HG03039 (cell line): Measurements from ENCODE around the gene MIGA2.

Source experiments
- ATAC-seq: cut with Tn5 transposase; IDR thresholded peaks from one replicate; pipeline ENCODE4 v1.9.1; 2021; ENCODE audit warnings: mild to moderate bottlenecking, moderate library complexity; ENCODE audit not compliant: unreplicated experiment

The MIGA2 gene

DNA sequence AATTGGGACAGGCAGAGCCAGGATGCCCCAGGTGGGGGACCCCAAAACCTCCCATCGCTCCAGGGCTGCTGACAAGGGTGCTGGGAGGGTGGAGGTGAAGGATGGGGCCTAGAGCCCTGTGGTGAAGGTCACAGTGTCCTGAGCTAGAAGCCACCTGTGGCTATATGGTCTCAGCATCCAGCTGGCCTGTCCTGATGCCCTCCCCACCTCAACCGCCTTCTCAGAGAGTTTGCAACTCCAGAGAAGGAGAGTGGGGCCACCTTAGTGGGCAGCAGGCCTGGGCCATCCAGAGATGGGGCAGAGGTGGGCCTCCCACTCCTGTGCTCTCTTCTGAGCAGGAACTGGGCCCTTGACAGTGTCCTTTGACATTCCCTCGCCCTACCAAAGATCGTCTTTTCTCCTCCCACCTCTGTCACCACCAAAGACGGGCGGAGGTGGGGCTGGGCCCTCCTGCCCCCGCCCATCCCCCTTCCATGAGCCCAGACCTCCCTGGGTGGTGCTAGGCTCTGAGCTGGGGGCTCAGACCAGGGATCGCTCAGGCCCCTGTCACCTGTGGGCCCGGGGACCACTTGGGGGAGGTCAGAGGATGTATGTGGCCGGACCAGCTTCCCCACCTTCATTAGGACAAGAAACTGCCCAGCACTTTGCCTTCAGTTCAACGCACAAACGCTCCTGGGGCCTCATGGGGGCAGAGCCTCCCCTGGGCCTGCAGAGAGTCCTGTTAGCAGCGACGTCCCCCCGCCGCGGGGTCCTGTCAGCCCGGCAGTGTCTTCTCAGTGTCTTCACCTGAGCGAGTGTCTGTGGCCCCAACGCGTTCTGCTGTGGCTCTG, 34.5 kb downstream of the MIGA2 start:
- ATAC-seq, result no peak

DNA sequence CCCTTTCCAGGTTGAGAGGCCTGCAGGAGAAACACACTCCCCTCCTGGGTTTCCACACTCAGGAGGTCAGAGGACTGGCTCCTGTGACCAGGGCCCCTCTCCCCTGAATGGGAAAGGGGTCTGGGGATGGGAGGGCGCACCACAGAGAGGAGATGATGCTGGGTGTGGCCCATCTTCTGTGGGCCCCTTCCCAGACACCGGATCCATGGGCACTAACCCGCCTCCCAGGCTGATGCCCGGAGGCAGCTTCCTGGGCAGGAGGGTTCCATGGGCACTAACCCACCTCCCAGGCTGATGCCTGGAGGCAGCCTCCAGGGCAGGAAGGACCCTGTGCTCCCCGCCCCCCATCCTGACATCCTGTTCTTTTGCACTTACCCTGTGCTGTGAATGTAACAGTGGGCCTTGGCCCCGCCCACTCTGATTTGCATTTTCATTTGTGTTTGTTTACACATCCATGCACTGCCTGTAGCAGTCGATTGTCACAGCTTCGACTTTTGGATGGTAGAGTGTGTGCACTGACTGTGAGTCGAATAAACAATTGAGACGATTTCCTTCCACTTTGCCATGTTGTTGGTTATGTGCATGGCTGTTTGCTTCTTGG, 35.2 kb downstream of the MIGA2 start:
- no peak for ATAC-seq

DNA sequence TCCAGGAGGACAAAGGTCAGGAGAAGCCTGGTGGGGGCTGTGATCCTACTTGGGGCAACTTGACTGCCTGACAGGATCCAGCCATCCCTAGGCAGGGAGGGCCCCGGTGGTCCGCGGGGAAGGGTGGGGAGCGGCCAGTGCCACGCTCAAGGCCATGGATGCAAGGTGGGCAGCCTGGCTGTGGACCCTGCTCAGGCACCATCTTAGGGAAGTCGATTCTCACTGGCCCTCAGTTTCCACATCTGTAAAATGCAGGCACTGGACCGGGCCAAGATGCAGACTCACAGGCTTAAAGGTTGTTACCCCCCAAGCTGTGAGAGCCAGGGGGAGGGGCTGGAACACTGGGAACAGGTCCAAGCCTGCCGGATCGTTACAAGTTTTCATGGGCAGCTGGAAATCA, 35.7 kb downstream of the MIGA2 start:
- ATAC-seq, result no peak

DNA sequence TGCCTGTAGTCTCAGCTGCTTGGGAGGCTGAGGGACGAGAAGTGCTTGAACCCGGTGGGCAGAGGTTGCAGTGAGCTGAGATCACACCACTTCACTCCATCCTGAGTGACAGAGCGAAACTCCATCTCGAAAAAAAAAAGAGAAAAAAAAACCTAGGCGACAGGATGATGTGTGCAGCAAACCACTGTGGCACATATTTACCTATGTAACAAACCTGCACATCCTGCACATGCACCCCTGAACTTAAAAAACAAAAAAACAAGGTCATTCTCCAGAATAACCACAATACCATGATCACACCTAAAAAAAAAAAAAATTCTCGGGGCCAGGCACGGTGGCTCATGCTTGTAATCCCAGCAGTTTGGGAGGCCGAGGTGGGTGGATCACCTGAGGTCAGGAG, 37.0 kb downstream of the MIGA2 start:
- no peak for ATAC-seq

DNA sequence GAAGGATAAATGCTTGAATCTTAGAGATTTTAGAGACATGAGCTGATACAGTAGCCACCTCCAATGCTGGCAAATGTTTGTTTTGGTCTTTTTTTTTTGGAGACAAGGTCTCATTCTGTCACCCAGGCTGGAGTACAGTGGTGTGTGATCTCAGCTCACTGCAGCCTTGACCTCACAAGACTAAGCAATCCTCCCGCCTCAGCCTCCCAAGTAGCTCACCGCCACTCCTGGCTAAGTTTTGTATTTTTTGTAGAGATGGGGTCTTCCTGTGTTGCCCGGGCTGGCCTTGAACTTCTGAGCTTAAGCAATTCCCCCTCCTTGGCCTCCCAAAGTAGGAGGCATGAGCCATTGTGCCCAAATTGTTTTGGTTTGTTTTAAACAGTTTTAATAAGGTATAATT, 37.7 kb downstream of the MIGA2 start:
- no peak for ATAC-seq

DNA sequence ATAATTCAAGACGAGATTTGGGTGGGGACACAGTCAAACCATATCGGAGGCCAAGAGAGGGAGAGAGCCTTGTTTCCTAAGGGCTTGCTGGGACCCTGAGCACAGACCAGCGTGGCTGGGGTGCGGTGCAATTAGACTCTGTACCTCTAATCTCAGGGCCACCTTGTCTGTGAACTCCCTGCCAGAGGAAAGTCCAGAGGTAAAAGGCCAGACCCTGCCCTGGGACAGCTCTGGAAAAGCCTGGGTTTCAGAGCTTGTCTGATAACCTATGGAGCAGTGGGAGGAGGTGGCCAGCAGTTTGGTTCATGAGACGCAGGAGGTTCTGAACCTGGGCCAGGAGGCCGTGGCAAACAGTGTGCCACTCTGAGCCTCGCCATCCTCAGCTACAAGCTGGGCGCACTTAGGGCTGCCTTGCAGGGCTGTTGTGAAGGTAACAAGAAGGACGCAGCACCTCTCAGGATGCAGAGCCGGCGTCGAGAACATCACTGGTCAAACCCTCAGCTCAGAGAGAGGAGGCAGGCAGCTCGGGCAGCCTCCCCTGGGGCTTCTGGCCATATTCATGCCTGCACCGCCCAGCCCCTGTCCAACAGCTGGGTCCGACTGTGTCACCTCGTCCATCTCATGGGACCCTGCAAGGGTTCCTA, 39.7 kb downstream of the MIGA2 start:
- no peak for ATAC-seq

DNA sequence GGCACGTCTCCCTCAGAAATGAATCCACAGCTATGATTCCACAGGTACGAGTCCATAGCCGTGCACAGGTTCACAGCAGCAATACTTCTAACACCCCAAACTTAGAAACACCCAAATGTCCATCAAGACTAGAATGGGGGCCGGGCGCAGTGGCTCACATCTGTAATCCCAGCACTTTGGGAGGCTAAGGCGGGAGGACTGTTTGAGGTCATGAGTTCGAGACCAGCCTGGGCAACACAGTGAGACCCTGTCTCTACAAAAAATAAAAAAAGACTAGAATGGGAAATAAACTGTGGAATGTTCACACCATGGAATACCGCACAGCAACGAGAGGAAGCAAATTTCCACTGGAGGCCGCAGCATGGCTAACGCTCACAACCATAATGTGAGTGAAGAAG, 40.2 kb downstream of the MIGA2 start:
- no peak for ATAC-seq

DNA sequence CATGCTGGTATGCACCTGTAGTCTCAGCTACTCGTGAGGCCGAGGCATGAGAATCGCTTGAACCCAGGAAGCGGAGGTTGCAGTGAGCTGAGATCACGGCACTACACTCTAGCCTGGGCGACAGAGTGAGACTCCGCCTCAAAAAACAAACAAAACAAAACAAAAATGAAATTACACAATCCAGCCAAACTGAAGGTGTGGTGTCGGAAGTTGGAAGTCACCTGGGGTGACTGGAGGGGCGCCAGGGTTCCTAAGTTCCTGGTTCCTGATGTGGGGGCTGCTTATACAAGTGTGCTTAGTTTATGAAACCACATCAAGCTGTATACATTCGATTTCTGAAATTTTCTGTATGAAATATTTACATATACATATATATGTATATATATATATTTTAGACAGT, 40.8 kb downstream of the MIGA2 start:
- no peak for ATAC-seq

DNA sequence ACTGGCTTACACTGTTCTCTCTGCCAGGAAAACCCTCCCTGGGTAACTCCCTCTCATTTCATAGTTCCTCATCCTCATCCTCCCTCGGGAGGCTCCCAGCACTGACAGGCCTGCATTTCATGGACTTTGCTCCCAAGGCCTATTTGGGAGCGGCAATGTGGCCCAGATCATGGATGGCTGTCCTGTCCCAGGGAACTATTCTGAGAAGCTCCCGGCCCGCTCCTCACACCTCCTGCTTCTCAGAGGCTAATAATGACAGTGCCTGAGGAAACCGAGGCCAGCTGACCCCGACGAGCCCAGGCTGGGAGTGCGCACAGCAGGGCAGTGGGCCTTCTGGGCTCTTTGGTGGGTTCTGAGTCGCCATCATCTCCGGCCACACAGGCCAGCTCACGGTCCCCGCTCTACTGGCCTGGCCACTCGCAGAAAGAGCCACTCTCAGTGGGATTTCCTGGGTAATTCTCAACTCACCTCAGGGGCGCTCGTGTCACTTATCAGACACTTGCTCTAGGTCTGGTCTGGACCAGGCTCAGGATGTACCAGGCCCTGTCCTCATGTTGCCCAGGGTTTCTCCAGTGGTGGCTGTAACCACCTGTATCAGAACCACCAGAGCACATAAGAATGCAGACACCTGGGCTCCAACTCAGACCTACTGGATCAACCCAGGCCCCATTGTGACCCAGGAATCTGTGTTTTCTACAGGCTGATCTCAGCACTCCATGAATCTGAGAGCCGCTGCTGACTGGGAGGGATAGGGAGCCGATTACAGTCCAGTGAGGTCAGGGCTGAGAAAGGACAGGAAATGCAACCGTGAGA, 42.5 kb downstream of the MIGA2 start:
- ATAC-seq, result no peak

DNA sequence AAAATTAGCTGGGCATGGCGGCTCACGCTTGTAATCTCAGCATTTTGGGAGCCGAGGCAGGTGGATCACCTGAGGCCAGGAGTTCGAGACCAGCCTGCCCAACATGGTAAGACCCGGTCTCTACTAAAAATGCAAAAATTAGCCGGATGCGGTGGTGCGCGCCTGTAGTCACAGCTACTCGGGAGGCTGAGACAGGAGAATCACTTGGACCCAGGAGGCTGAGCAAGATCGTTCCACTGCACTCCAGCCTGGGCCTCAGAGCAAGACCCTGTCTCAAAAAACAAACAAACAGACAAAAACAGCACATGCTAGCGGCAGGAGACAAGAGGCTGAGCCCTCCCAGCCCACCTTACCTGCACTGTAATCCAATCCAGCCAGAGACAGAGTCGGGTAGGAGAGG, 43.4 kb downstream of the MIGA2 start:
- ATAC-seq, result no peak

DNA sequence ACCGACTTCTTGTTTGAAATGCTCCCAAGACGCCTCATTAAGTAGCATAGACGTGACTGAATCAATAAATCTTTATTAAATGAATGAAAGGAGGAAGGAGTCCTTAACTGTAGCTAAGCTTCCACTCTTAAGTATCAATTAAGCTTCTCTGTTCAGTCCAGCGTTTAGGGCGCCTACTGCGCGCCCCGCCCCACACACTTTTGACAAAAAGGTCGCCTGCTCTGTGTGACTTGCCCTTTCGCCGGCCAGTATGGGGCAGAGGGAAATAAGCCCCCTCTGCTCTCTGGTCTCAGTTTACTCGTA, 43.8 kb downstream of the MIGA2 start:
- no peak for ATAC-seq

DNA sequence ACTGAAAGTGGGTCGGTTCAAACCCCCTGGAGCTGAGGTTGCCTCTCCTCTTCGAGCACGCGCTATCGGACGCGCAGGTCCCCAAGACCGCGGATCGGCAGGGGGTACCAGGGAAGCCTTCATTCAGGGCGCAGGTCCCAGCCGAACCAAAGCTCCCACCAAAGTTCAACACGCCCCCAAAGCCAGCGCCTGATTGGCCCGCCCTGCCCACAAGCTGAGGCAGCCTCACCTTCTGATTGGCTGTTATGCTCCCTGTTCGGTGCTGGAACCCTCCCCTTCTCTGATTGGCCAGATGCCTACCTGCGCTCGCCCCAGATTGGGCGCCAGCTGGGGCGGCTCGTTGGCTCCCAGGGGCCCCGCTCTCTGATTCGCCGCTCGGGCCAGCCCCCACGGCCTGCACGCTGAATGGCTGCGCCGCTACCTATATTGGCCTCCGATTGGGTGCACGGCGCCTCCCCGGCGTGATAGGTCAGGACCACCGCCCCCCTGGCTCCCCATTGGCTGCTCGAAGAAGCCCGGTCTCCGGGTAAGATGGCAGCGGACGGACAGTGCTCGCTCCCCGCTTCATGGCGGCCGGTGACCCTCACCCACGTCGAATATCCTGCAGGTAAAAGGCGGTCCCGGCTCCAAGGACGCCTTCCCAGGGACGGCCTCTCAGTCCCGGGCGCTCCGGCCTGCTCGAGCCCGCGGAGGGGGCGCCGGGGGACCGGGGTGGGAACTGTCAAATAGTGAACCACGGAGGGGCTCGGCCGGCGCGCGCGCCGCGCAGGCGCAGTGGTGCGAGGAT, 44.4 kb downstream of the MIGA2 start, which contains the start of gene DOLPP1:
DOLPP1 (plus strand) TSS at position 511 of the 787 bp plus-strand sequence; CDS start at position 532, 21 bp downstream.
- ATAC-seq, result peak; percentile 91

DNA sequence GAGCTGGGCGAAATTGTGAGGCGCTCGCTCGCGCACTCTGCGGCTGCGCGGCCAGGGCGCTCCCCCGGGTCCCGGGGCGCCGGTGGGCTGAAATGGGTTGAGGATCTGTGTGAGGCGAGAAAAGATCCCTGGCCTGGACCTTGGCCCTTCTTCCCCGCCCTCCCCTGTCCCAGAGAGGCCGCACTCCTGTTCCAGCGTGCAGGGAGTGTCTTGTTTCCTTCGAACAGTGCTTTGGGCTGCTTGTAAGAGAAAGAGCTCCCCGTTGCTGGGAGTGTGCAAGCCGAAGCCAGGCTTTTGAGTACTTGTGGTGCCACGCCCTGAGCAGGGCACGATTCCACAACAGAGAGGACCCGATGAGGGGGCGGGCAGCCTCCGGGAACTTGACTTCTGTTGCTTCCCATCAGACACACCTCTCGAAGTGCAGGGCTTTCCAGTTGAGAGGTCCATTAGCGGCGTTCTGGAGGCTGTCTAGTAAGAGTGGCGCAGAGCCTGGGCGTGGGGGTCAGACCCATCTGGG, 45.0 kb downstream of the MIGA2 start:
- no peak for ATAC-seq

DNA sequence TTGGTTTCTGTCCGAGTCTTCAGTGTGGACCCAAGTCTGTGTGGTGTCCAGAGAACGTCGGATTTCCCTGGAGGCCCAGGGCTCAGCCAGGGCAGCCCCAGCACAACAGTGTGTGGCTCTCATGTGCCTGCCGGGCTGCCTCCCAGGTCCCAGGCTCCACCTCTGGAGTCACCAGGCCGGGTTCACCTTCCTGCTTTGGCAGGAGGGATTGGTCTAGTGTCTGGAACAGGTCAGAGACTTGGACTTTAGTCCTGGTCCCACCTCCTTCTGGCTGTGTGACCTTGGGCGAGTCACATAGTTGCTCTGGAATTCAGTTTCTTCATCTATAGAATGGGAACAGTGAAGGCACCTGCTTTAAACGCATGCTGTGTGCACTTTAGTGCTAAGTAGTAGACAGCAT, 47.7 kb downstream of the MIGA2 start:
- no peak for ATAC-seq

DNA sequence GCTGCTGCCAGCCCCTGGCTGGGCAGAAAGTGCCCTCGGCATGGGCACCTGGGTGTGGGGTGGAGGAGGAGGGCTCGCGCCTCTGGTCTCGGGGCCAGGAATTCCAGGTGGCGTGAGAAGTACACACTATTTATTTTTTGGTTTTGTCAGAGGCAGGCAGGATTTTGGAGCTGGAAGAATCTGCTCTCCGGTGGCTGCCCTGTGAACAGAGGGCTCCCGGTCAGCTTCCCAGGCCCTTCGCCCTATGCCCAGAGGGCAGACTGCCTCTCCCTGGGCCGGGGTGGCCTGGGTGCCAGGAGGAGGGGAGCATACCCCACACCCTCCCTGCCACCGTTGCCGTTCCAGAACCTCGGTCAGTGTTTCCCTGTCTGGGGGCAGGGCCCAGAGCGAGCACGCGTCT, 52.8 kb downstream of the MIGA2 start:
- ATAC-seq, result no peak

DNA sequence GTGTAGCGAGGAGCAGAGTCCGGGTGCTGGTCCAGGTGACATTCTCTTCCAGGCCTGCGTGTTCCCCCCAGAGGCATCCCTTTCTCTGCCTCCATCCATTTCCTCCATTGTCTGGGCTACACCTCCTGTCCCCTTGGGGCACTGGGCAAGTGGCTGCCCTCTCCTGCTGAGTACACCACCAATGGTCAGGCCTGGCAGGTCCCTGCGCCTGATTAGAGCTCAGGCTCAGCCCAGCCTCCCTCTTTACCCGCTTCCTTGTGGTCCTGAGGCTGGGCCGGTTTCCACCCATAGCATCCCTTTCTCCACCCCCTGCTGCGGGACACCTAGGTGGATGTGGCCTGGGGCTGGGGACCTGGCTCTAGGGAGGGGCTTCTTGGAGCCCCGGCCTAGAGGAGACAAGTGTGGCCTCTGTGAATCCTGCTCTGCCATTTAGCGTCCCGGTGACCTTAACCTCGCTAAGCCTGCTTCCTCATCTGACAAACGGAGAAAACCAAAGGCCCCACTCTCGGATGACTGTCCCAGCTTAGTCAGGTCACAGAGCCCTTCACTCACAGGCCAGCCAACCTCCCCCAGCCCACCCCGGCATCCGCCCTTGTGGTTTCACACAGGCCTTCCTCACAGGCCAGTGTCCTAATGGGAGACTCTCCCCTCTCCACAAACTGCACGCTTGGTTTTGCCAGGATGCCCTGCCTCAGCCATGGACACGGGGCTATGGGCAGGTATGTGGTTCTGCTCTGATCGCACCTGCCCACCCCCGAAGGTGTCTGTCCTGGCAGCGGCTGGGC, 57.4 kb downstream of the MIGA2 start:
- ATAC-seq, result no peak

DNA sequence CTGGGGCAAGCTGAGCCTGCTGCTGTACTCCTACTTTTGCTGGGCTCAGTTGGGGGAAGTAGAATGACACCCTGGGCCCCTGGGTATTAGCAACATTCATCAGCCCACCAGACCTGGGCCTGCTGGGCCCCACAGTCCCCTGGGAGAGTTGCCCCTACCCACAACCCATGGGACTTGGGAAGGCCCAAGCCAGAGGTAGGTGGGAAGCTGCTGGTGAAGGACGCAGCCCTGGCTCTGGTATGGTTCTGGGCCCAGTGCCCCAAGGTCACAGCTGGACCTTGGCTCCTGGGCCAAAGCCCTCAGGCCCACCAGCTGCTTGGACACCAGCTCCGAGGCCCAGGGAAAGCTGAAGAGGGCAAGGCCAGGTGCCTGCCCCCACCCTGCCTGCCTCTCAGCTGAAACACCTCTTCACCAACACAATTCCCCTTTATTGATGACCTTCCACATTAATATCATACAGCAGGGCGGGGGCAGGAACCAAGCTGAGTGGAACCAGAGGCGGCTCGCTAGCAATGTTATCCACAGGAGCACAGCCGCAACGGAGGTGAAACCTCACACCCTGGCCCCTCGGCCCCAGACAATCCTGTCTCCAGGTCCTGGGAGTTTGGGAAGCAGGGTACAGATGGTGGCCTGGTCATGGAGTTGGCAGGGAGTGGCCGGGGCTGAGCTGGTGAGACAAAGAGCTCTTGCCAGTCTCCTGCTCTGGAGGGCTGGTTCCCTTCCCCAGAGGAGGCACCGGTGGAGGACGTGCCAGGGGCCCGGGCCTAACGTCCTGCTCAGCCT, 58.2 kb downstream of the MIGA2 start:
- no peak for ATAC-seq

DNA sequence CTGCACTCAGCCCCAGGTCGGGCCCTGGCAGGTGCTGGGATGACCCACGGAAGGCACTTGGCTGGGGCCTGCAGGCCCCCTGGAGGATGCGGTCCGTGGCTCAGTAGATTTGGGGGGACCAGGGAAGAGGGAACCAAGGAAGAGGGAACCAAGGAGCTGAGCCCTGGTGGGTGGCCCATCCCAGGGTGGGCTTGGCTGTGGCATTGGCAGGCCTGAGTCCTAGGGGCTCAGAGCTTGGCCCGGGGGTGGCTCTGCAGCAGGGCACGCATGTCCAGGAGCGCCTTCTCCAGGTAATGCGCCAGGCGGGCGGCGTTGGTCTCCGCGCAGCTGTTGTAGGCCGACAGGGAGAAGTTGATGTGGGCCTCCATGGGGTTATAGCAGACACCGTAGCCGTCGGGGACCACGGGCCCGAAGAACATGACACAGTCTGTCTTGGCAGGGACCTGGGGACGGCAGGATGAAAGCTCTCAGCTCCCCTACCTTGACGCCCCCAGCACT, 58.8 kb downstream of the MIGA2 start:
- no peak for ATAC-seq

DNA sequence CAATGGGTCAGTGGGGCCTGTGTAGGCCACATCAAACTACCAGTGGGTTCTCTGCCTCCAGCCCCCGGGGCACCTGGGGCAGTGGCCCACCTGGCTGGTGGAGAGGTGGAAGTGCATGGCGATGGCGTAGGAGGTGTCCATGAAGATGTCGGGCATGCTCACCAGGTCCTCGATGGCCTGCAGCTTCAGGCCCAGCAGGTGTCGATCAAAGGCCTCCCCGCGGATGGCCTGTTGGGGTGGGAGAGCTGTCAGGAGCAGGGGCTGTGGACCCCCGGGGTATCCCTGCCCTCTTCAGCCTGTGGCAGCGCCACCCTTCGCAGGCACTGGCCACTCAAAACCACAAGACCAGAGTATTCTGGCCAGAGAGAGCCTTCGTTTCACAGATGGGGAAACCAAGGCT, 59.5 kb downstream of the MIGA2 start:
- no peak for ATAC-seq
